HepG2 (cell line): Measurements from ENCODE around the gene PTGR1. TPM values are rescaled to one million over a fixed set of nuclear protein-coding genes. Genes with fewer than 3 reads are reported as not detected.
A peak's percentile ranks its signal among the peaks of the same experiment; 100 is the strongest.

Experiments used
- ATF5 ChIP-seq: sonication (generic); formaldehyde crosslinking; IDR thresholded peaks from 2 replicates; pipeline ENCODE4 v1.4.0; 2020; ENCODE audit warnings: mild to moderate bottlenecking, low read depth, missing genetic modification reagents
- CHD4 ChIP-seq: fragments of 200-600 bp; sonication (generic); IDR thresholded peaks from 2 replicates; pipeline ENCODE4 v1.7.0; 2017; ENCODE audit warnings: mild to moderate bottlenecking, low read length, borderline replicate concordance
- DNMT1 ChIP-seq: sonication (generic); formaldehyde crosslinking; IDR thresholded peaks from 2 replicates; pipeline ENCODE4 v1.5.1; 2020; ENCODE audit warnings: mild to moderate bottlenecking, missing genetic modification reagents
- EED ChIP-seq: sonication (generic); formaldehyde crosslinking; IDR thresholded peaks from 2 replicates; pipeline ENCODE4 v1.5.0; 2020; ENCODE audit warnings: mild to moderate bottlenecking, missing genetic modification reagents
- FOSL1 ChIP-seq: sonication (generic); formaldehyde crosslinking; IDR thresholded peaks from 2 replicates; pipeline ENCODE4 v1.9.0; 2021; ENCODE audit warnings: missing genetic modification reagents, borderline replicate concordance
- HES4 ChIP-seq: sonication (generic); formaldehyde crosslinking; IDR thresholded peaks from 2 replicates; pipeline ENCODE4 v1.9.0; 2021; ENCODE audit warnings: mild to moderate bottlenecking, missing genetic modification reagents, borderline replicate concordance
- ISX ChIP-seq: sonication (generic); formaldehyde crosslinking; conservative IDR thresholded peaks from 2 replicates; pipeline ENCODE4 v1.5.0; 2020; ENCODE audit warnings: missing genetic modification reagents
- KDM3A ChIP-seq: IDR thresholded peaks from 2 replicates; pipeline ENCODE4 v1.6.1; 2018; ENCODE audit warnings: low read depth, missing compliant biosample characterization
- KMT2A ChIP-seq: sonication (generic); formaldehyde crosslinking; IDR thresholded peaks from 2 replicates; pipeline ENCODE4 v1.4.0; 2020; ENCODE audit warnings: missing genetic modification reagents
- MIER2 ChIP-seq: IDR thresholded peaks from 2 replicates; pipeline ENCODE4 v1.6.1; 2016; ENCODE audit warnings: missing biosample characterization, missing genetic modification reagents
- NFE2L2 ChIP-seq: fragments of 150-350 bp; IDR thresholded peaks from 2 replicates; pipeline ENCODE4 v1.6.1; 2014; ENCODE audit warnings: low read length
- PTBP1 ChIP-seq: fragments of 200-400 bp; formaldehyde crosslinking; IDR thresholded peaks from 2 replicates; pipeline ENCODE4 v1.6.1; 2018; ENCODE audit warnings: low read length, low read depth; ENCODE audit not compliant: poor library complexity, severe bottlenecking
- RAD51 ChIP-seq: fragments of 450-650 bp; IDR thresholded peaks from 2 replicates; pipeline ENCODE4 v1.6.1; 2016; ENCODE audit warnings: borderline replicate concordance
- SIX4 ChIP-seq: sonication (generic); formaldehyde crosslinking; IDR thresholded peaks from 2 replicates; pipeline ENCODE4 v1.4.0; 2020; ENCODE audit warnings: missing genetic modification reagents
- TOE1 ChIP-seq: sonication (generic); formaldehyde crosslinking; IDR thresholded peaks from 2 replicates; pipeline ENCODE4 v1.4.0; 2020; ENCODE audit warnings: mild to moderate bottlenecking, missing genetic modification reagents
- ZBTB34 ChIP-seq: sonication (generic); formaldehyde crosslinking; IDR thresholded peaks from 2 replicates; pipeline ENCODE4 v1.8.0; 2022; ENCODE audit warnings: mild to moderate bottlenecking, missing genetic modification reagents
- ZEB1 ChIP-seq: IDR thresholded peaks from 2 replicates; pipeline ENCODE4 v1.6.1; 2012; ENCODE audit warnings: mild to moderate bottlenecking, low read depth, inconsistent platforms; ENCODE audit not compliant: insufficient replicate concordance
- ZFP91 ChIP-seq: sonication (generic); formaldehyde crosslinking; IDR thresholded peaks from 2 replicates; pipeline ENCODE4 v1.9.0; 2022; ENCODE audit warnings: missing genetic modification reagents, mild to moderate bottlenecking, borderline replicate concordance
- ZNF124 ChIP-seq: sonication (generic); formaldehyde crosslinking; IDR thresholded peaks from 2 replicates; pipeline ENCODE4 v1.4.0; 2020; ENCODE audit warnings: missing genetic modification reagents
- ZNF605 ChIP-seq: sonication (generic); formaldehyde crosslinking; IDR thresholded peaks from 2 replicates; pipeline ENCODE4 v1.8.0; 2022; ENCODE audit warnings: mild to moderate bottlenecking, missing genetic modification reagents
- polyA plus RNA-seq, 8 experiments: library from polyadenylated mRNA; depleted of rRNA in 3 of 8; stranded (reverse) in 7 of 8; unstranded in 1 of 8; fragments of >200 nt; fragmentation: Illumina TruSeq in 4 of 8; extraction: Trizol in 4 of 8; gene quantifications; 2 replicates each; pipeline versions ENCODE4 v1.2.1 to v1.2.3, GENCODE V29; 2011 to 2016; ENCODE audit warnings: low read depth in 4 of 8, missing spikeins in 1 of 8, mixed read lengths in 1 of 8; ENCODE audit not compliant: insufficient read depth in 1 of 8
- total RNA-seq, 5 experiments: library from RNA; depleted of rRNA; stranded (reverse); fragments of >200 nt; fragmentation: Illumina TruSeq; extraction: Trizol; gene quantifications; 2 replicates each; pipeline ENCODE4 v1.2.3, GENCODE V29; 2016; ENCODE audit warnings: low read depth in 1 of 5
- TF ChIP-seq, protein P1 (sequence below): sonication (generic); formaldehyde crosslinking; IDR thresholded peaks from 2 replicates; pipeline ENCODE4 v1.5.1; 2020; ENCODE audit warnings: mild to moderate bottlenecking, missing genetic modification reagents
- TF ChIP-seq, protein P2 (sequence below): sonication (generic); formaldehyde crosslinking; IDR thresholded peaks from 2 replicates; pipeline ENCODE4 v1.4.0; 2020; ENCODE audit warnings: mild to moderate bottlenecking, missing genetic modification reagents

The PTGR1 gene
- total and polyA plus RNA-seq, 2 of the 13 experiments (the other 11 are each of a cell fraction or from before 2014, with no cell fraction given) = 6.0 to 15.8 TPM

DNA sequence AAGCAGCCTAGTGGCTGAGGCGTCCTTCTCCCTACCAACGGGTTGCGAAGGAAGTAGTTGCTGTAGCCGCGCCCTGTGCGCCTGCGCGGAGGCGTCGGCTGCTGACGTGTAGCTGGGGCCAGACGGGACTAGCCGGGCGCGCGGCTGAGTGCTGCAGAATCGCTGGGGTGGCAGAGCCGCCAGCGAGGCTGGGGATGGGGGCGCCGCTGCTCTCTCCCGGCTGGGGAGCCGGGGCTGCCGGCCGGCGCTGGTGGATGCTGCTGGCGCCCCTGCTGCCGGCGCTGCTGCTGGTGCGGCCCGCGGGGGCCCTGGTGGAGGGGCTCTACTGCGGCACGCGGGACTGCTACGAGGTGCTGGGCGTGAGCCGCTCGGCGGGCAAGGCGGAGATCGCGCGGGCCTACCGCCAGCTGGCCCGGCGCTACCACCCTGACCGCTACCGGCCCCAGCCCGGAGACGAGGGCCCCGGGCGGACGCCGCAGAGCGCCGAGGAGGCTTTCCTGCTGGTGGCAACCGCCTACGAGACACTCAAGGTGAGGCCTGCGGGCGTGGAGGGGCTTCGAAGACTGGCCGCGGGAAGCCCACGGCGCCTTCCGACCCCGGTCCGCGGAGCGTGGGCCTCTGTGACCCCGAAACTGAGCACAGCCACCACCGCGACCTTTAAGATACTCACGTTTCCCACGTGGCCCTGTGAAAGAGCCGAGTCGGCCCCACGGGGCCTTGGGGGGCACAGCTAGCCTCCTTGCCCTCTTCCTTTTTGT is 31.9 kb upstream of the PTGR1 start, which contains the start of gene DNAJC25 (continued):
- TF ChIP-seq FOSL1 (CRISPR knock-in tag) (no peak), PTBP1 (peak; percentile 52), HES4 (no peak), NFE2L2 (no peak), MIER2 (CRISPR knock-in tag) (no peak; the same call in 1 of the 2 replicates), EED (CRISPR knock-in tag) (peak; percentile 66; the same call in 1 of the 2 replicates), ZBTB34 (CRISPR knock-in tag) (no peak), SIX4 (no peak), KDM3A (peak; percentile 59; the same call in 1 of the 2 replicates), CHD4 (no peak), ZFP91 (peak; percentile 92), RAD51 (no peak), TOE1 (CRISPR knock-in tag) (no peak; the same call in 1 of the 2 replicates), ZEB1 (no peak), ZNF124 (no peak; the same call in 1 of the 2 replicates), DNMT1 (CRISPR knock-in tag) (peak; percentile 58; the same call in 1 of the 2 replicates), ISX (CRISPR knock-in tag) (0 out of 2 replicates have a peak, but pooled peaks have one; percentile 17), ZNF605 (CRISPR knock-in tag) (no peak; the same call in 1 of the 2 replicates), KMT2A (CRISPR knock-in tag) (peak; percentile 95), ATF5 (CRISPR knock-in tag) (no peak)
- TF ChIP-seq, protein P1, sequence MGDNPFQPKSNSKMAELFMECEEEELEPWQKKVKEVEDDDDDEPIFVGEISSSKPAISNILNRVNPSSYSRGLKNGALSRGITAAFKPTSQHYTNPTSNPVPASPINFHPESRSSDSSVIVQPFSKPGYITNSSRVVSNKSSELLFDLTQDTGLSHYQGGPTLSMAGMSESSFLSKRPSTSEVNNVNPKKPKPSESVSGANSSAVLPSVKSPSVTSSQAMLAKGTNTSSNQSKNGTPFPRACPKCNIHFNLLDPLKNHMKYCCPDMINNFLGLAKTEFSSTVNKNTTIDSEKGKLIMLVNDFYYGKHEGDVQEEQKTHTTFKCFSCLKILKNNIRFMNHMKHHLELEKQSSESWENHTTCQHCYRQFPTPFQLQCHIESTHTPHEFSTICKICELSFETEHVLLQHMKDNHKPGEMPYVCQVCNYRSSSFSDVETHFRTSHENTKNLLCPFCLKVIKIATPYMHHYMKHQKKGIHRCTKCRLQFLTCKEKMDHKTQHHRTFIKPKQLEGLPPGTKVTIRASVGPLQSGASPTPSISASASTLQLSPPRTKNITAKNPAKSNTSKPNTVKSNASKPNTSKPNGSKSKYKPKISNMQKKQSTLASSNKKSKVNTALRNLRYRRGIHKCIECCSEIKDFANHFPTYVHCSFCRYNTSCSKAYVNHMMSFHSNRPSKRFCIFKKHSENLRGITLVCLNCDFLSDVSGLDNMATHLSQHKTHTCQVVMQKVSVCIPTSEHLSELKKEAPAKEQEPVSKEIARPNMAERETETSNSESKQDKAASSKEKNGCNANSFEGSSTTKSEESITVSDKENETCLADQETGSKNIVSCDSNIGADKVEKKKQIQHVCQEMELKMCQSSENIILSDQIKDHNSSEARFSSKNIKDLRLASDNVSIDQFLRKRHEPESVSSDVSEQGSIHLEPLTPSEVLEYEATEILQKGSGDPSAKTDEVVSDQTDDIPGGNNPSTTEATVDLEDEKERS = no peak
- TF ChIP-seq, protein P2, sequence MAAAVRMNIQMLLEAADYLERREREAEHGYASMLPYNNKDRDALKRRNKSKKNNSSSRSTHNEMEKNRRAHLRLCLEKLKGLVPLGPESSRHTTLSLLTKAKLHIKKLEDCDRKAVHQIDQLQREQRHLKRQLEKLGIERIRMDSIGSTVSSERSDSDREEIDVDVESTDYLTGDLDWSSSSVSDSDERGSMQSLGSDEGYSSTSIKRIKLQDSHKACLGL = peak; percentile 61; the same call in 1 of the 2 replicates
